ACC112 (cell line): ENCODE measurements around the gene WASF2.

Source experiments
- H2AFZ ChIP-seq: fragments of 200-600 bp; sonication (generic); one replicate; pipeline ENCODE4 v1.6.0; 2017; ENCODE audit warnings: antibody characterized with exemption, low read length; ENCODE audit not compliant: unreplicated experiment
- H3K27ac ChIP-seq: fragments of 200-600 bp; sonication (generic); 2 replicates; pipeline ENCODE4 v1.5.1; 2014; ENCODE audit warnings: low read depth, mild to moderate bottlenecking, antibody characterized with exemption, low read length, moderate library complexity
- H3K27me3 ChIP-seq: fragments of 200-600 bp; sonication (generic); 2 replicates; pipeline ENCODE4 v1.6.1; 2014; ENCODE audit warnings: mild to moderate bottlenecking, antibody characterized with exemption, low read length, moderate library complexity, mixed read lengths; ENCODE audit not compliant: insufficient read depth
- H3K36me3 ChIP-seq: fragments of 200-600 bp; sonication (generic); 2 replicates; pipeline ENCODE4 v1.6.1; 2016; ENCODE audit warnings: mild to moderate bottlenecking, antibody characterized with exemption, low read length, moderate library complexity, mixed read lengths; ENCODE audit not compliant: insufficient read depth
- H3K4me1 ChIP-seq: fragments of 200-600 bp; sonication (generic); one replicate; pipeline ENCODE4 v1.6.1; 2016; ENCODE audit warnings: low read length, mixed read lengths; ENCODE audit not compliant: insufficient read depth, unreplicated experiment, control insufficient read depth
- H3K4me3 ChIP-seq: fragments of 200-600 bp; sonication (generic); 2 replicates; pipeline ENCODE4 v1.5.1; 2014; ENCODE audit warnings: mild to moderate bottlenecking, low read depth, low read length
- H3K79me2 ChIP-seq: fragments of 200-600 bp; sonication (generic); one replicate; pipeline ENCODE4 v1.6.0; 2016; ENCODE audit warnings: low read length; ENCODE audit not compliant: control insufficient read depth, unreplicated experiment, insufficient read depth

WASF2 gene

DNA sequence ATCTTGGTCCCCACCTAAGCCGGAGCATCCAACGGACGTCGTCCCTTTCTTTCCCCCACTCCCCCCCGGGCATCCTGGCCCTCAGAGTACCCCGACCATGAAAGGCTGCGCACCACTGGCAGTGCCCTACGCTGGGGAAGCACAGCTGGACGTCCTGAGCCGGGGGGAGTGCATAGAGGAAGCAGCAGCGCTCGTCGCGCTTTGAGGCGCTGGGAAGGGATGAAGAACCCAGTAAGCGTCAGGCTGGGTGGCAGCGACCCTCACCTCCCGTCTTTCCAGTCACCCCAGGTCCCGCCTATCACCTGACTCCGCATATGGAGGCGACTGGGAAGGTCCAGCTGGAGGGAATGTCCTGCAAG lies 128.9 kb downstream of the WASF2 start:
- Histone ChIP-seq H3K27ac (no peak overlapping the region), H3K27me3 (no peaks in the 10 kb centered on the region), H3K79me2 (peaks cover 7% of the 10 kb centered on the region), H3K4me3 (no peak overlapping the region), H2AFZ (no peak overlapping the region), H3K36me3 (peaks cover 5% of the 10 kb centered on the region; the same call in 1 of the 2 replicates), H3K4me1 (peaks cover 8% of the 10 kb centered on the region)

DNA sequence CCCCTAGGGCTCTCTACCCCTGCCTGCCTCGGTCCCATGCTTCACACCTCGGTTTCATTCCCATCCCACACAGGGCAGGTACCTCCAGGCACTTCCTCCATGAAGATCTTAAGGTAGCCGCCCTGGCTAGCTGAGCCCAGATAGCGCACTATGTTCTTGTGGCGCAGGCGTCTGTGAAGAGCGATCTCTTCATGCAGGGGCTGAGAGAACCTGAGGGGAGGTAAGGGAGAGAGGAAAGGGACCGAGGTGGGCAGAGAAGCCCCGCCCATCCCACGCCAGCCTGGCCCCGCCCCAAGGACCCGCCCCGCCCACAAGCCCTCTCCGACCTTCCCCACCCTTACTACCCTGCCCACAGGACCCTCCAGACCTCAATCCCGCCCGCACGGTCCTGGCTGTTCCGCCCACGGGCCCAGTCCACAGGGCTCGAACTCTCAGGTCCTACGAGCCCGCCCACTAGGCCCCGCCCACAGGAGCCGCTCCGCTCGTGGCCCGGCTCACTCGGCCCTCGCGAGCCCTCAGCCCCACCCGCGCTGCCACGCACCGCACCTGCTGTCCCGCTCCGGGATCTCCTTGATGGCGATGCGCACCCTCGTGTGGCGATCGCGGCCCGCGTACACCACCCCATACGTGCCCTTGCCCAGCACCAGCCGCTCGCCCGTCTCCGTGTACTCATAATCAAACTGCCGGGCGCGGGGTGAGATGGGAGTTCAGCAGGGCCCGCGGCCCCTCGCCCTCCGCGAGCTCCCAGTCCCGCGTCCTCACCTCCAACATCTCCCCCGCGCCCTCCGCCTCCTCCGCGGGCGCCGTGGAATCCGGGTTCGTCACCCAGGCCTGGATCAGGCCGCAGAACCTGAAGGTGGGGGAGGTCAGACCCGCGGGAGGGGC lies 129.6 kb downstream of the WASF2 start:
- H3K27ac ChIP-seq, result no peak overlapping the region
- peaks cover 8% of the 10 kb centered on the region for H3K4me1 ChIP-seq
- H3K27me3 ChIP-seq, result no peaks in the 10 kb centered on the region
- peaks cover 7% of the 10 kb centered on the region; the same call in 1 of the 2 replicates for H3K36me3 ChIP-seq
- peaks cover 7% of the 10 kb centered on the region for H3K79me2 ChIP-seq
- H2AFZ ChIP-seq, result no peak overlapping the region
- no peak overlapping the region for H3K4me3 ChIP-seq

DNA sequence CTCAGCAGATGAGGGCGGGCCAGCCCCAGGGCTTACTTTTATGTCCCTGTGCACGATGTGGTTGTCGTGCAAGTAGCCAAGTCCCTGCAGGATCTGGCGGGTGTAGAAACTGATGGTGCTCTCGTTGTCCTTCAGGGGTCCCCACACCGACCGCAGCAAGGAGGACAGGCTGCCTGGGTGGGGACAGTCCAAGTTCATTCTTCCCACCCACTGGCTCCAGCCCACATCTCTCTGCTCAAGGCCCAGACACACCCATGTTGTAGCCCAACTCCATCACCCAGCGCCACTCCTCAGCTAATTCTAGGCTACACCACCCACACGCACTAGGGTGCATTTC lies 130.2 kb downstream of the WASF2 start:
- Histone ChIP-seq H3K27me3 (no peaks in the 10 kb centered on the region), H3K36me3 (peaks cover 7% of the 10 kb centered on the region; the same call in 1 of the 2 replicates), H3K4me1 (peaks cover 2% of the 10 kb centered on the region), H3K79me2 (peaks cover 4% of the 10 kb centered on the region), H2AFZ (no peak overlapping the region), H3K27ac (no peak overlapping the region), H3K4me3 (no peak overlapping the region)

DNA sequence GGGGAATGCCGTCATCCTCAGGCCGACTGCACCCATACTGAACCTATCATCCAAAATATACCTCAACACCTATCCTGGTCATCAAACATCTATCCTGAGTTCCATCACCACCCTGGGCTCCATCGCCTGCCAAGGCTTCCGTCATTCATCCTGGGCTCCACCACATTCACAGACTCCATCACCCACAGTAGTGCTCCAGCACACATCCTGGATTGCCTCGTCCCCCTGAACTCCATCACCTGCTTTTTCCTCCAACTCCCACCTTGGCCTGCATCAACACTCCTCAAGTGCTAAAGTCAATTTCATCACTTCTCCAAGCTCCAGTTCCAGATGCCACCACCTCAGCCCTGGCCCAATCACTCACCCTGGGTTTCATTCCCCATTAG lies 131.0 kb downstream of the WASF2 start:
- no peaks in the 10 kb centered on the region for H3K27me3 ChIP-seq
- no peak overlapping the region for H2AFZ ChIP-seq
- H3K4me1 ChIP-seq, result no peaks in the 10 kb centered on the region
- no peaks in the 10 kb centered on the region for H3K79me2 ChIP-seq
- H3K4me3 ChIP-seq, result no peak overlapping the region
- no peak overlapping the region for H3K27ac ChIP-seq
- peaks cover 7% of the 10 kb centered on the region; the same call in 1 of the 2 replicates for H3K36me3 ChIP-seq

DNA sequence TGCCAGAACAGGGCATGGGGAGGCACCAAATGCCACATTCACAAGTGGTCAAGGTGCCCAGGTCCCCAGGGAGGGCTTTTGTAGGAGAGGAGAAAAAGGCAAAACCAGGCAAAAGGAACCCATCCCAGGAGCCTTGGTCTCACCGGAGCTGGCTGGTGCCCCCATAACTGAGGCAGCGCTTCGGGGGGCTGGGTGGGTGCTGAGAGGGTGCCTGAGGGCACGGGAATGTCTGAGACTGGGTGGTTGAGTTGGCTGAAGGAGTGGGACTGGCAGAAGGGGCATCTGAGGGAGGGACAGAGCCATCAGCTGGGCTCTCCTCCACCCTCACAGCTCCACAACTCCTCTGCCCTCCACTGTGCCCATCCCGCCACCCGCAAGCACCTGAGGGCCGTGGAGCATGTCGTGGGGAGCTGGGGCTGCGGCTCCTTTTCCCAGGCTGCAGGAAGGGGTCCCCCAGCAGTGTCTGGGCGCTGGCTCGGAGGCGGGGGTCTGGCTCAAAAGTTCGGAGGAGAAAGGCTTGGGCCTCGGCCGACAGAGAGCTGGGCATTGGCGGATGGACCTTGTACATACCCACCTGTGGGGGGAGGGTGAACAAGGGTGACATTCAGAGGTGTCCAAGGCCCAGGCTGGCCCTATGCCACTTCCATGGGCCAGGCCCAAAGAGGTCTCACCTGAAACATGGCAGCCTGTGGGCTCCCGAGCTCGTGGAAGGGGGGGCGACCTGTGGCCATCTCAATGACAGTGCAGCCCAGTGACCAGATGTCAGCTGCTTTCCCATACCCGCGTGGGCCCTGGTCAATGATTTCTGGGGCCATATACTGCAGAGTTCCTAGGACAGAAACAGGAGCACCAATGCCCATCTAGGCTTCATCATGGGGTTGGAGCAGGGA lies 131.7 kb downstream of the WASF2 start:
- no peaks in the 10 kb centered on the region for H3K4me1 ChIP-seq
- no peak overlapping the region for H2AFZ ChIP-seq
- peaks cover 7% of the 10 kb centered on the region; the same call in 1 of the 2 replicates for H3K36me3 ChIP-seq
- no peaks in the 10 kb centered on the region for H3K27me3 ChIP-seq
- H3K79me2 ChIP-seq, result no peaks in the 10 kb centered on the region
- no peak overlapping the region for H3K4me3 ChIP-seq
- H3K27ac ChIP-seq, result no peak overlapping the region

DNA sequence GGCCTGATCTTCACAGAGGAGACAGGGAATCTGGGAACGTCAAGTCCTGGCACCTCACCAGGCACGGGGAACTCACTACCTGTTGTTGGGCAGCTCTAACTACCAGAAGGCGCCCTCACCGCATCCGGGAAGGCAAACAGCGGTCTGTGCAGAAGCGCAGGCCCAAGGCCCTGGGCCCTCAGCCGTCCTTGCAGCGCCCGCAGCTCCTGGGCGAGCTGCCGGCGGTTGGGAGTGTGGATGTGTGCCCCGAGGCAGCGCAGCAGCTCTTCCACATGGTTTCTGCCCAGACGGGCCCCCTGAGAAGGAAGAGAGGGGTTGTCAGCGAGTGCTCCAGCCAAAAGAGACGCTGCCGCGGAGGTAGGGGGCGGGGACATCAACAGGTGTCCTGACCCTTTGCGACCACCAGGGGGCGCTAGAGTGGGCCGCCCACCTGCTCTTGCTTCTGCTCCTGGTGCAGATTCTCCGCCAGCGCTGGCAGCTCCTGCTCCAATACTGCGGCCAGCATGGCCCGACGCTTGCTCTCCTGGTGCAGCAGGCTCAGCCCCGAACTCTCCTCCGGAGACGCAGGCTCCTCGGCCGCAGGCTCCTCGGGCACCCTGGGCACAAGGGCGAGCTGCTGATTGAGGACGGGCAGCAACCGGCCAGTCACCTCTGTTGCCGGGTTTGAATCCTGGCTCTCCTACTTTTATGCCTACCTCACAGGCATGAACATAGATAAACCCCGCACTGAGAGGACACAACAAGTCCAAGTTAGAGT lies 132.5 kb downstream of the WASF2 start:
- Histone ChIP-seq H3K36me3 (peaks cover 7% of the 10 kb centered on the region; the same call in 1 of the 2 replicates), H3K4me1 (no peaks in the 10 kb centered on the region), H2AFZ (no peak overlapping the region), H3K27me3 (no peaks in the 10 kb centered on the region), H3K4me3 (no peak overlapping the region), H3K79me2 (no peaks in the 10 kb centered on the region), H3K27ac (no peak overlapping the region)

GRCh38 chr1:27356619-27357280 lies 133.2 kb downstream of the WASF2 start:
- H3K27ac ChIP-seq, result no peak overlapping the region
- H3K36me3 ChIP-seq, result peaks cover 7% of the 10 kb centered on the region; the same call in 1 of the 2 replicates
- H3K4me1 ChIP-seq, result no peaks in the 10 kb centered on the region
- no peaks in the 10 kb centered on the region for H3K79me2 ChIP-seq
- H2AFZ ChIP-seq, result no peak overlapping the region
- H3K4me3 ChIP-seq, result no peak overlapping the region
- no peaks in the 10 kb centered on the region for H3K27me3 ChIP-seq

DNA sequence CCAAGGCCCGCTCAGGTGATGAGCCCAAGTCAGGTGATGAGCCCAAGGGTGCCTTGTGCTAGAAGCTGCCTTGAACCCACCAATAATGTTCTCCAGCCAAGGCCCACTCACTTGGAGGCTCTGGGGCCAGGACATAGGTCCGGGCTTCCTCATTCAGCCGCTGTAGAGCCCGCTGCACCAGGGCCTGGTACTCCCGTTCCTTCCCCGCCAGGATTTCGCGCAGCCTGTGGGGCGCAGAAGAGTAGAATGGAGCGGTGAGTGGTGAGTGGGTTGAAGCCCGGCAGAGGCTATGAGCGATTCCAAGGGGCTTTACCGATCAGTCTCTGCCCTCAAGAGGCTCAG lies 133.7 kb downstream of the WASF2 start:
- Histone ChIP-seq H3K27ac (no peak overlapping the region), H3K36me3 (peaks cover 7% of the 10 kb centered on the region; the same call in 1 of the 2 replicates), H3K79me2 (no peaks in the 10 kb centered on the region), H3K27me3 (no peaks in the 10 kb centered on the region), H2AFZ (no peak overlapping the region), H3K4me1 (no peaks in the 10 kb centered on the region), H3K4me3 (no peak overlapping the region)

- H3K36me3 ChIP-seq, result peaks cover 7% of the 10 kb centered on the region; the same call in 1 of the 2 replicates
- no peaks in the 10 kb centered on the region for H3K79me2 ChIP-seq
- no peaks in the 10 kb centered on the region for H3K4me1 ChIP-seq
- H2AFZ ChIP-seq, result no peak overlapping the region
- H3K4me3 ChIP-seq, result no peak overlapping the region
- H3K27ac ChIP-seq, result no peak overlapping the region
- no peaks in the 10 kb centered on the region for H3K27me3 ChIP-seq
Observed at GRCh38 chr1:27355683-27356082, 134.3 kb downstream of the WASF2 start.
